Nephron (organoid): Measurements from ENCODE around the gene PRPH.
A peak's percentile ranks its signal among the peaks of the same experiment; 100 is the strongest.

ENCODE experiments used
- H3K27ac Mint-ChIP-seq, 3 experiments: 2 replicates each; pipeline ENCODE4 v1.8.0; 2020; ENCODE audit warnings: mixed read lengths in 3 of 3, mild to moderate bottlenecking in 2 of 3, moderate library complexity in 1 of 3
- H3K27me3 Mint-ChIP-seq: 2 replicates; pipeline ENCODE4 v1.8.0; 2021; ENCODE audit warnings: low read depth, mild to moderate bottlenecking, moderate library complexity, mixed read lengths
- H3K36me3 Mint-ChIP-seq: 2 replicates; pipeline ENCODE4 v1.8.0; 2020; ENCODE audit warnings: low read depth, mixed read lengths
- H3K4me1 Mint-ChIP-seq: 2 replicates; pipeline ENCODE4 v1.8.0; 2020; ENCODE audit warnings: mixed read lengths
- H3K4me3 Mint-ChIP-seq, 3 experiments: 2 replicates each; pipeline ENCODE4 v1.8.0; 2020; ENCODE audit warnings: mild to moderate bottlenecking in 3 of 3, mixed read lengths in 3 of 3, moderate library complexity in 2 of 3
- H3K9me3 Mint-ChIP-seq: 2 replicates; pipeline ENCODE4 v1.8.0; 2020; ENCODE audit warnings: mixed read lengths
- TF ChIP-seq, protein P1 (sequence below), 3 experiments: fragments of 200-600 bp; sonication (generic); IDR thresholded peaks; one replicate each; pipeline ENCODE4 v1.5.0; 2021; ENCODE audit warnings: antibody characterized with exemption in 3 of 3; ENCODE audit not compliant: unreplicated experiment in 3 of 3

The PRPH gene

DNA sequence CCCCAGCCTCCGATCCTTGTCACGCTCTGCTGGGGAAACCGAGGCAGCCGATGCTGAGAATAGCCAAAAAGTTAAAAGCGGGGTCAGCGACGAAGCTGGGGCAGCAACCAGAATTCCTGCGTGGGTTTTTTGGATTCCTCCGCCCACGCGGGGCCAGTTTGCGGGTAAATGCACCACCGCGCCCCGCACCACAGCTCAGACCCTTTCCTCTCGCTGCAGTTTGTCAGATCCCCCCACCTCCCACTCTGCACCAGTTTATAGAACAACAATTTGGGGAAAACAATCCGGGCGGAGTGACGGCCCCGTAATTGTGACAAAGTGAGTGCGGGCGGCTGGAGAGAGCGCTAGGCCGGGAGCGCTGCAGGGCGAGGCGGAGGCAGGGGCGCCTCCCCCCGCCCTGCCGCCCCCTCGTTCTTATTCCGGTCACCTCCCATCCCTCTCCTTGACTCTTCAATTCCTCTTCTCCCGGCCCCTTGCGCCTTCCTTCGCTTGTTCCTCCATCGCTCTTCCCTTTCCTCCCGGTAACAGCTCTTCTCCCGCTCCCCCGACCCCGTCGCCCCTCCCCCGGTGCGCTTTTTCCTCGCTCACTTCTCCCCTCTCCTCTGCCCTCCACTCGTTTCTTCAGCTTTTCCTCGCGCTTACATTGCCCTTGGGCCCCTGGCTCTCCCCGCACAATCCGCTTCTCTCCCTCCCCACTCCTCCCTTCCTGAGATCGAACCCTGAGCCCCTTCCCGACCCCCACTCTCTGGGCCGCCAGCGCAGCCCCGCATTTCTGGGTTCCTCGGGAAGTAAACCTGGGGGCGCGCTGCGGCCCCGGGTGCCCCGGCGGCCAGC is 51.1 kb downstream of the PRPH start:
- H3K27ac Mint-ChIP-seq = peak overlapping the region; percentile 65 to 77 (median 76)
- no peaks in the 10 kb centered on the region for H3K36me3 Mint-ChIP-seq
- peaks cover 97% of the 10 kb centered on the region for H3K27me3 Mint-ChIP-seq
- H3K4me3 Mint-ChIP-seq = peak overlapping the region; percentile 82 to 85 (median 85)
- peaks cover 42% of the 10 kb centered on the region for H3K4me1 Mint-ChIP-seq
- TF ChIP-seq, protein P1, sequence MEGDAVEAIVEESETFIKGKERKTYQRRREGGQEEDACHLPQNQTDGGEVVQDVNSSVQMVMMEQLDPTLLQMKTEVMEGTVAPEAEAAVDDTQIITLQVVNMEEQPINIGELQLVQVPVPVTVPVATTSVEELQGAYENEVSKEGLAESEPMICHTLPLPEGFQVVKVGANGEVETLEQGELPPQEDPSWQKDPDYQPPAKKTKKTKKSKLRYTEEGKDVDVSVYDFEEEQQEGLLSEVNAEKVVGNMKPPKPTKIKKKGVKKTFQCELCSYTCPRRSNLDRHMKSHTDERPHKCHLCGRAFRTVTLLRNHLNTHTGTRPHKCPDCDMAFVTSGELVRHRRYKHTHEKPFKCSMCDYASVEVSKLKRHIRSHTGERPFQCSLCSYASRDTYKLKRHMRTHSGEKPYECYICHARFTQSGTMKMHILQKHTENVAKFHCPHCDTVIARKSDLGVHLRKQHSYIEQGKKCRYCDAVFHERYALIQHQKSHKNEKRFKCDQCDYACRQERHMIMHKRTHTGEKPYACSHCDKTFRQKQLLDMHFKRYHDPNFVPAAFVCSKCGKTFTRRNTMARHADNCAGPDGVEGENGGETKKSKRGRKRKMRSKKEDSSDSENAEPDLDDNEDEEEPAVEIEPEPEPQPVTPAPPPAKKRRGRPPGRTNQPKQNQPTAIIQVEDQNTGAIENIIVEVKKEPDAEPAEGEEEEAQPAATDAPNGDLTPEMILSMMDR (IDR thresholded peaks at IDR 0.05; ENCODE audit: unreplicated experiment in 3 of 3) = no peak
- no peaks in the 10 kb centered on the region for H3K9me3 Mint-ChIP-seq

DNA sequence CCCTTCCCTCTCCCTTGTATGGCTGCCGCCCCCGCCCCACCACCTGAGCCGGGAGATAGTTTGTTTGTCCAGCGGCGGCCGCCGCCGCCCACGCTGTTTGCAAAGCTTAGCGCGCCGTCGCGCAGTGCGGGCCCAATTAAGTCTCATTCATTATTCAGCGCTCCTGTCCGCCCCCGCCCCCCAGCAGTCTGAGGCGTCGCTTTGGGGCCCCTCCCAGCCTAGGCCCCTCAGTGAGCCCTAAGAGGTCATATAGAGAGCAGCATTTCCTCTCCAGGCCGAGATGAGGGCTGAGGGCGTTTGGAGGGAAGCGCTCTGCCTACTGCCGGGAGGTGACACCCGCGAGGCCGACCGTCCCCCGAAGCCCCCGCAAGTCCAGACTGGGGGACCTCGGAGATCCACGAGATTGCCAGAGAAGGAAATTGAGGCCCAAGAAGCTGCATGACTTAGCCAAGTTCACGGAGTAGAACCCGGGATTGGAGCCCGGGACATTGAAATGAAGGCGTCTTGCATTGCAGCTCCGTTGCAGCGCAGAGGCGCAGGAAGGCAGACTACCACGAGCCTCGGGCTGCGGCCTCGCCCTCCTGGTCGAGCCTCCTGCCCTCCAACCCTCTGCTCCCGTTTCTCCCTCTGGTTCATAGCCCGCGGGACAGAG is 51.8 kb downstream of the PRPH start, which contains the start of gene DNAJC22:
TSS of gene DNAJC22 (plus strand) at position 230 of the 652 bp plus-strand sequence. CDS start 1,985 bp downstream, outside the sequence.
- H3K9me3 Mint-ChIP-seq = no peaks in the 10 kb centered on the region
- peaks cover 40% of the 10 kb centered on the region for H3K4me1 Mint-ChIP-seq
- TF ChIP-seq, protein P1 (IDR thresholded peaks at IDR 0.05; ENCODE audit: unreplicated experiment in 3 of 3) = no peak
- peak within 1 kb of the TSS; percentile 65 to 94 (median 77) for H3K27ac Mint-ChIP-seq
- H3K27me3 Mint-ChIP-seq = peaks cover 97% of the 10 kb centered on the region
- H3K36me3 Mint-ChIP-seq = no peaks in the 10 kb centered on the region
- peak within 1 kb of the TSS; percentile 82 to 85 (median 85) for H3K4me3 Mint-ChIP-seq

DNA sequence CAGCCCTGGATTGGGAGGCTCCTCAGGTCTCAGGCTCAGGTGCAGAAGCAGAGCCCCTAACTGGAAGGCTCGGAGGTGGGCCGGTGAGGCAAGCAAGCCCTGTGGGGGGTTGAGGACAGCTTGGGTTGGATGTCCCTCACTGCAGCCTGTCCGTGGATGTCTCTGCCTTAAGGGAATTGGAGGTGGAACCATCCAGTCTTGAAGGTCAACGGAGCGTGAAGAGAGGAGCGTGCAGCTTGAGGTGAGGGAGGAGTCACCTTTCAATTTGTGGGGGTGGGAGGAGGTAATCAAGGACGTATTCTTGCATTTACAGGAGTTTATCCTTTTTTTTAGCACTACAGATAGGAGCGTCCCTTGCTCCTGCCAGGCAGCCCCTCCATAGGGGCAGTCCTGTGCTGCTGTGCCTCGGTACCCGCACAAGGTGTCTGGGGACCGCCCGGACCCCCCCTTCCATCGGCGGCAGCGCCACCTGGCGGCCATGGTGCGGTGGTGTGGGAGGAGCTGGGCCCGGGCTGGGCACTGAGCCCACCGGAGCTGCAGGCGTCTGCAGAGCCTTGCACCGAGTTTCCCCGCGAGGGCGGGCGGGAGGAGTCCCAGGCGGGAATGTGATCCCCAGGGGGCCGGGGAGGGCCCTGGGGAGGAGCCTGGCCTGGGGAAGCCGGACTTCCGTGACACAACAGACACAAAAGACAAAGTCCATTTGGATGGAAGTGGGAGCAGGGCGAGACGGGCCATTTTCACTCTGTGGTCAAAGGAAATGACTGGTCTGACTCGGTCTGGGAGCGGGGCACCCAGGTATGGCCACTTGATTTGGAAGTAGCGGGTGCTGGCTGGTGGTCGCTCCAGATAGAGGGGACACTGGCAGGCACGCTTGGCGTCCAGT is 52.6 kb downstream of the PRPH start:
- peak overlapping the region; percentile 82 to 85 (median 85) for H3K4me3 Mint-ChIP-seq
- H3K4me1 Mint-ChIP-seq = peaks cover 38% of the 10 kb centered on the region
- peak overlapping the region; percentile 77 to 94 (median 87) for H3K27ac Mint-ChIP-seq
- no peaks in the 10 kb centered on the region for H3K36me3 Mint-ChIP-seq
- peaks cover 93% of the 10 kb centered on the region for H3K27me3 Mint-ChIP-seq
- no peaks in the 10 kb centered on the region for H3K9me3 Mint-ChIP-seq
- TF ChIP-seq, protein P1 (IDR thresholded peaks at IDR 0.05; ENCODE audit: unreplicated experiment in 3 of 3) = peak; percentile 97 to 98 (median 97)
